ENCODE data around the gene ERBB4.

ERBB4 gene

DNA sequence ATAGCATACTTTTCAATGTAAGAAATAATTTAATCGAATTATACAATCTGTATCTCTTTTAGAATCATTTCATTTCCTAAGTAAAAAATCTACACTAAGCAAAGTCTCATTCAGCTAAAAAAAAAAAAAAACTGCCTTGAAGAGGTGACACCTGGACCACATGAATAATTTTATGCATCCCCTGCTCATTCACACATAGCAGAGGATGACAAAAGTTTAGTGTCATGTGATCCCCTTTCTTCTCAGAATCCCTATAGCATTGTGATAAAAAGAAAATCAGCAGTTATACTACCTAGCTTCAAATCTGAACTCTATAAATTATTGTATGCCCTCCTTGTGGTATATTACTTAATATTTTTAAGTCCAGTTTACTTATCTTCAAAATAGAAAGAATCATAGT is 603.8 kb downstream of the ERBB4 start:
- TF ChIP-seq, protein P1, sequence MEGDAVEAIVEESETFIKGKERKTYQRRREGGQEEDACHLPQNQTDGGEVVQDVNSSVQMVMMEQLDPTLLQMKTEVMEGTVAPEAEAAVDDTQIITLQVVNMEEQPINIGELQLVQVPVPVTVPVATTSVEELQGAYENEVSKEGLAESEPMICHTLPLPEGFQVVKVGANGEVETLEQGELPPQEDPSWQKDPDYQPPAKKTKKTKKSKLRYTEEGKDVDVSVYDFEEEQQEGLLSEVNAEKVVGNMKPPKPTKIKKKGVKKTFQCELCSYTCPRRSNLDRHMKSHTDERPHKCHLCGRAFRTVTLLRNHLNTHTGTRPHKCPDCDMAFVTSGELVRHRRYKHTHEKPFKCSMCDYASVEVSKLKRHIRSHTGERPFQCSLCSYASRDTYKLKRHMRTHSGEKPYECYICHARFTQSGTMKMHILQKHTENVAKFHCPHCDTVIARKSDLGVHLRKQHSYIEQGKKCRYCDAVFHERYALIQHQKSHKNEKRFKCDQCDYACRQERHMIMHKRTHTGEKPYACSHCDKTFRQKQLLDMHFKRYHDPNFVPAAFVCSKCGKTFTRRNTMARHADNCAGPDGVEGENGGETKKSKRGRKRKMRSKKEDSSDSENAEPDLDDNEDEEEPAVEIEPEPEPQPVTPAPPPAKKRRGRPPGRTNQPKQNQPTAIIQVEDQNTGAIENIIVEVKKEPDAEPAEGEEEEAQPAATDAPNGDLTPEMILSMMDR (IDR thresholded peaks at IDR 0.05; ENCODE audit: low read depth, low read length): no peak
- no peak overlapping the region for H3K4me3 ChIP-seq (replicated peaks in 1 of 2; ENCODE audit: low read depth in 2 of 2, low read length in 2 of 2)
- no peak for DNase-seq (ENCODE audit: low read depth in 2 of 2)

DNA sequence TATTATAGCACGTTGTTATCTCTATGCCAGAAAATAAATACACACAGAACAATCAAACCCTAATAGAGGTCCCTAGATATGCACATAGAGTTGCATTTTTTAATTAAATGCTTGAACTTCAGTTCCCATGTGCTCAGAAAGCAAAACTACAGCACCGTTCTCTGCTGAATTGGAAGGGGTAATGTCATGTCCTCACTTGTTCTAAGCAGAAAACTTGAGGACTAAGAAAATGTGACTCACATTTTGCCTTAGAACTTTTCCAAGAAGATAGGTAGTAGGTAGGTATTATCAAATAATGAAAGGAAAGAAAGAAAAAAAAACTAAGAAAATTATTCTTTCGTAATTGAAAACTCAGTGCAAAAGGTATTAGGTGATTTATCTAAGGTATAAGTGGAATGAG is 607.3 kb downstream of the ERBB4 start:
- TF ChIP-seq, protein P1 (IDR thresholded peaks at IDR 0.05; ENCODE audit: low read depth, low read length): no peak
- no peak for DNase-seq (ENCODE audit: low read depth in 2 of 2)
- no peak overlapping the region for H3K4me3 ChIP-seq (replicated peaks in 1 of 2; ENCODE audit: low read depth in 2 of 2, low read length in 2 of 2)

DNA sequence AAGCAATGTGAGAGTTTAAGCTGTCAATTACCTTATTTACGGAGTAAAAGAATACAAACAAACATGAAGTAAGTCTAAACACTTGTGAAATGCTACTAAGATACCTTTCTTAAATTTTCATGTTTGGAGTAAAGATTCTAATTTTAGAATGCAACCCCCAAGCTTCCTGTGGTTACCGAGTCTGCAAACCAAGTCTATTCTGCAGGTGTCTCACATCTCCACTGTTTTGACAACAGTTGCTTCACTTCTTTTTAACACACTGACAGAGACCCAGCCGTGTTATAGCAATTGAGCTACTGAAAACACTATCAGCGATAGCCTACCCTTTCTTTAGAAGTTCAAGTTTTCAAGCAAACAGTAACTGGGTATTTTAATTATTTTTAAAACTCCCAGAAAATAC is 608.3 kb downstream of the ERBB4 start:
- no peak overlapping the region for H3K4me3 ChIP-seq (replicated peaks in 1 of 2; ENCODE audit: low read depth in 2 of 2, low read length in 2 of 2)
- no peak for DNase-seq (ENCODE audit: low read depth in 2 of 2)
- TF ChIP-seq, protein P1 (IDR thresholded peaks at IDR 0.05; ENCODE audit: low read depth, low read length): no peak

DNA sequence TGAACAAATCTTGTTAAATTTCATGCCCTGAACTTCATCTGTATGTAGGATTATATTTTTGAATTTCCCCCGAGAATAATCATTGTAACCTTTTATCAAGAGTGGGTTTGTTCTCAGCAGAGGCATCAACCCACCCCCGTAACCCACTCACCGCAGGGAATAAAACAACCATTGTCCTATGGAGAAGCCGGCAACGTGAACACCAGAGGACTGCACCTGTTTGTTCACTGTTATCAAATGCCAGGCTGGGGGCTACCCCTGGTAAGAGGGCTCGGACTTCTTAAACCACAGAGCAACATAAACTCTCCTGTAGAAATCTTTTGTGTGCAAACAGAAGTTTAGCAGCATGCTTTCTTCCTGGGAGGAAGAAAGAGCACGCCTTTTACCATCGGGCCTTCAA is 610.4 kb downstream of the ERBB4 start:
- TF ChIP-seq, protein P1 (IDR thresholded peaks at IDR 0.05; ENCODE audit: low read depth, low read length): no peak
- H3K4me3 ChIP-seq (replicated peaks in 1 of 2; ENCODE audit: low read depth in 2 of 2, low read length in 2 of 2): no peak overlapping the region
- no peak for DNase-seq (ENCODE audit: low read depth in 2 of 2)

DNA sequence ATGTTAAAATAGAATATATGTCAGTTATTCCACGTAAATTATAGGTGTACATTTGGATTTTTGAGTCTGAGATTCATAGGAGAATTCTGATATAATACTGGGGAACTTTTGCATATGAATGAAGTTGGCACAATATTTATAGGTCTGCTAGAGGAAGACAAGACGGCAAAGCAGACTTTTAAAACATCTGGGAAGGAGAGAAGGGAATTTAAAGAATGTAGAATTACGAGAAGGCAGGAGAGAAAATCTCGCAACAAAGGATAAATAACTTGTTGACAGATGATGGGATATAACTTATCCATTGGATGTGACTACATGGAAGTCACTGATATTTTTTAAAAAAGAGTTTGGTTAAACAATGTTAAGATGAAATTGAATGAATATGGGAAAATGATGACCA is 615.6 kb downstream of the ERBB4 start:
- DNase-seq (ENCODE audit: low read depth in 2 of 2): no peak
- H3K4me3 ChIP-seq (replicated peaks in 1 of 2; ENCODE audit: low read depth in 2 of 2, low read length in 2 of 2): no peak overlapping the region
- TF ChIP-seq, protein P1 (IDR thresholded peaks at IDR 0.05; ENCODE audit: low read depth, low read length): no peak

DNA sequence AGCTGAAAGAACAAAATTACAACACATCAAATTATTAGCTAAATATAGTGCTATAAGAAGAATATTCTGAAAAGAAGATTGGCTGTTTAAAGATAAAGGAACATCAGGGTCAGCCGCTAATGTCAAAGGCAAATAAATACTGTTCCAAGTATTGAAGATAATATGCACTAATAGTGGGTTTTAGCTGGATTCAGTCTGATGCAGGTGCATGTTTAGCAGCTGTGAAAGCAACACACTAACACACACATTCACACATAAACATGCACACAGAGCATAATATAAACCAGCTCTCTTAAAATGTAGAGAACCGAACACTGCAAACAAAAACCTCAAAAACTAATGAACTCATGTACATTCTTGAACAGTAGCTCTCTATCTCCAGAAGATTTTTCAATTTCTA is 634.6 kb downstream of the ERBB4 start:
- TF ChIP-seq, protein P1 (IDR thresholded peaks at IDR 0.05; ENCODE audit: low read depth, low read length): no peak
- DNase-seq (ENCODE audit: low read depth in 2 of 2): no peak
- H3K4me3 ChIP-seq (replicated peaks in 1 of 2; ENCODE audit: low read depth in 2 of 2, low read length in 2 of 2): no peak overlapping the region

DNA sequence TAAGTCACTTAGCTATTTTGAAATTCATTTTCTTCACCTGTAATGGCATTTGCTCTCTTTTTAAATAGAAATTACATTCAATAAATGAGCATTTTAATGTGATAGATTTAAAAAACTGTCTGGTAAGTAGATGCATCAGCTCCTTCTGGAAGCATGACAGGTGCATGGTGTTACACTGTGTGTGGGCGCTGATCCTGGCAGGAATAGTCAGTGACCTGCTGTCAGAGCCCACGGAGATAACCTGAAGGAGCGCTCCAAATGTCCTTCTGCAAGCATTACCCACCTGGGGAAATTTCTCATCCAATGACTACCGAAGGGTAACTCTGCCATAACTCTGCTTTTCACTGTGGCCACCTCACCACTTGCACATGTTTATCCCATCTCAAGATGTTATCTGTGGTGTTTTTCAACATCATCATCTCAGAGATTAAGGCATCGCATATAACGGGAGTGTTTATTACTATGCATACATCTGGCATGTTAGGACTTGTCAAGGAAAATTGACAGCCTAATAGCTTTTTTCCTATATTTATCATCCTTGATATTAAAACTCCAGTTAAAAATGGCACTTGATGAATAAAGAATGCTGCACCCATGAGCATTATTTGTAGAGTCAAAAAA is 637.3 kb downstream of the ERBB4 start:
- TF ChIP-seq, protein P1 (IDR thresholded peaks at IDR 0.05; ENCODE audit: low read depth, low read length): no peak

More for the DNA sequence above, 637.3 kb downstream of the ERBB4 start:
- DNase-seq (ENCODE audit: low read depth in 2 of 2): no peak
- no peak overlapping the region for H3K4me3 ChIP-seq (replicated peaks in 1 of 2; ENCODE audit: low read depth in 2 of 2, low read length in 2 of 2)

Data from cardiac fibroblast (primary cell).